Gastroesophageal sphincter (tissue), 4 donors: ENCODE results near the gene ZNF878. TPM values are rescaled to one million over a fixed set of nuclear protein-coding genes. Genes with fewer than 3 reads are reported as not detected.
"Not testable (repeated sequence)": the region's sequence is repeated elsewhere in the genome, so short reads cannot be mapped to it uniquely, and the experiment has no call there.

Experiments
- ATAC-seq: fragments of 150-250 bp; one replicate; pipeline ENCODE4 v1.9.1; 2016; ENCODE audit warnings: mild to moderate bottlenecking, moderate library complexity
- H3K27ac ChIP-seq, 4 donors: fragments of 200-600 bp; sonication (generic) in 3 of 4; 1 replicate in 3 of 4; 2 replicates in 1 of 4; pipeline ENCODE4 v1.5.1; 2016 to 2019
- H3K27me3 ChIP-seq: fragments of 200-600 bp; sonication (generic); one replicate; pipeline ENCODE4 v1.5.1; 2019
- H3K36me3 ChIP-seq, 2 donors: fragments of 200-600 bp; sonication (generic); one replicate each; pipeline ENCODE4 v1.5.1; 2019; ENCODE audit warnings: control low read depth in 1 of 2
- H3K4me1 ChIP-seq, 3 donors: fragments of 200-600 bp; sonication (generic); 1 replicate in 2 of 3; 2 replicates in 1 of 3; pipeline ENCODE4 v1.5.1; 2016 to 2019; ENCODE audit warnings: control low read depth in 2 of 3
- H3K4me3 ChIP-seq, 2 donors: fragments of 200-600 bp; sonication (generic); one replicate each; pipeline ENCODE4 v1.5.1; 2019; ENCODE audit warnings: mild to moderate bottlenecking in 1 of 2, moderate library complexity in 1 of 2
- H3K9me3 ChIP-seq, 3 donors: fragments of 200-600 bp; sonication (generic); one replicate each; pipeline ENCODE4 v1.5.1; 2017 to 2019; ENCODE audit warnings: control low read depth in 2 of 3
- EP300 ChIP-seq: sonication (generic); formaldehyde crosslinking; IDR thresholded peaks from one replicate; pipeline ENCODE4 v1.6.1; 2017; ENCODE audit warnings: antibody characterized with exemption, mild to moderate bottlenecking
- POLR2A ChIP-seq, 2 donors: fragments of 450-650 bp; IDR thresholded peaks; one replicate each; pipeline ENCODE4 v1.6.1; 2017; ENCODE audit warnings: antibody characterized with exemption in 2 of 2, mild to moderate bottlenecking in 2 of 2, moderate library complexity in 1 of 2
- POLR2AphosphoS5 ChIP-seq: sonication (generic); formaldehyde crosslinking; IDR thresholded peaks from one replicate; pipeline ENCODE4 v1.6.1; 2017; ENCODE audit warnings: antibody characterized with exemption
- whole genome bisulfite sequencing, 2 donors: methylation state at CpG; one replicate each; pipeline ENCODE4 v1.1.5; 2018; ENCODE audit warnings: low coverage in 1 of 2; 5-methylcytosine and 5-hydroxymethylcytosine counted together
- total RNA-seq, 4 donors: library from RNA; depleted of rRNA; stranded (reverse); fragments of >200 nt; gene quantifications; one replicate each; pipeline ENCODE4 v1.1.0, GENCODE V29; 2016
- TF ChIP-seq, protein P1 (sequence below), 4 experiments: fragments of 200-600 bp in 2 of 4; fragments of 450-650 bp in 2 of 4; sonication (generic) in 1 of 4; IDR thresholded peaks; one replicate each; pipeline ENCODE4 v1.5.1; 2017 to 2019; ENCODE audit warnings: antibody characterized with exemption in 4 of 4, mild to moderate bottlenecking in 2 of 4, moderate library complexity in 2 of 4

Gene ZNF878
- total RNA-seq, 4 donors from 2014 or later, result 0.27 TPM; not detected in 3

DNA sequence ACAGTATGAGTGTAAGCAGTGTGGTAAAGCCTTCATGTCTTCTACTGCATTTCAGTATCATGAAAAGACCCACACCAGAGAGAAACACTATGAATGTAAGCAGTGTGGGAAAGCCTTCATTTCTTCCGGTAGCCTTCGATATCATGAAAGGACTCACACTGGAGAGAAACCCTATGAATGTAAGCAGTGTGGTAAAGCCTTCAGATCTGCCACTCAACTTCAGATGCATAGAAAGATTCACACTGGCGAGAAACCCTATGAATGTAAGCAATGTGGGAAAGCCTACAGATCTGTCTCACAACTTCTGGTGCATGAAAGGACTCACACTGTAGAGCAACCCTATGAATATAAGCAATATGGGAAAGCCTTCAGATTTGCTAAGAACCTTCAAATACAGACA is 24.6 kb upstream of the ZNF878 start:
- 81 to 100% methylated on average over 2 to 3 of the region's 3 CpGs for WGBS, 2 donors
- Histone ChIP-seq H3K9me3 (peaks cover 17 to 100% (median 24%) of the 10 kb centered on the region in 3 donors), H3K4me1 (no peaks in the 10 kb centered on the region), H3K4me3 (no peak overlapping the region), H3K27ac (no peak overlapping the region), H3K36me3 (peaks cover 27 to 88% of the 10 kb centered on the region in 2 donors), H3K27me3 (no peaks in the 10 kb centered on the region)
- ATAC-seq, result no peak
- TF ChIP-seq POLR2A (IDR thresholded peaks at IDR 0.05) (no peak), EP300 (no peak)

DNA sequence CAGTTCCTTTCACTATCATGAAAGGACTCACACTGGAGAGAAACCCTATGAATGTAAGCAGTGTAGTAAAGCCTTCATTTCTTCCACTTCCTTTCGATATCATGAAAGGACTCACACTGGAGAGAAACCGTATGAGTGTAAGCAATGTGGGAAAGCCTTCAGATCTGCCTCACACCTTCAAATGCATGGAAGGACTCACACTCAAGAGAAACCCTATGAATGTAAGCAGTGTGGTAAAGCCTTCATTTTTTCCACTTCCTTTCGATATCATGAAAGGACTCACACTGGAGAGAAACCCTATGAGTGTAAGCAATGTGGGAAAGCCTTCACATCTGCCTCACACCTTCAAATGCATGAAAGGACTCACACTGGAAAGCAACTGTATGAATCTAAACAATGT is 23.6 kb upstream of the ZNF878 start:
- not testable (repeated sequence) for H3K4me1 ChIP-seq, H3K27ac ChIP-seq, H3K27me3 ChIP-seq, H3K4me3 ChIP-seq, ATAC-seq
- peaks cover 17 to 100% (median 24%) of the 10 kb centered on the region in 3 donors for H3K9me3 ChIP-seq
- H3K36me3 ChIP-seq, result peaks cover 27 to 95% of the 10 kb centered on the region in 2 donors
- 97 to 100% methylated on average over 3 of the region's 3 CpGs for WGBS, 2 donors

DNA sequence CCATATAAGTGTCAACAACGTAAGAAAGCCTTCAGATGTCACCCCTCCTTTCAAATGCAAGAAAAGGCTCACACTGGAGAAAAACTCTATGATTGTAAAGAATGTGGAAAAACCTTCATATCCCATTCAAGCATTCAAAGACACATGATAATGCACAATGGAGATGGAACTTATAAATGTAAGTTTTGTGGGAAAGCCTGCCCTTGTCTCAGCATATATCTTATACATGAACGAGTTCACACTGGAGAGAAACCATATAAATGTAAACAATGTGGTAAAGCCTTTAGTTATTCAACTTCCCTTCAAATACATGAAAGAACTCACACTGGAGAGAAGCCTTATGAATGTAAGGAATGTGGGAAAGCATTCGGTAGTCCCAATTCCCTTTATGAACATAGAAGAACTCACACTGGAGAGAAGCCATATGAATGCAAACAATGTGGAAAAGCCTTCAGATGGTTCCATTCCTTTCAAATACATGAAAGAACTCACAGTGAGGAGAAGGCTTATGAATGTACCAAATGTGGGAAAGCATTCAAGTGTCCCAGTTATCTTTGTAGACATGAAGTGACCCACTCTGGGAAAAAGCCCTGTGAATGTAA is 22.9 kb upstream of the ZNF878 start:
- Histone ChIP-seq H3K36me3 (peaks cover 27 to 99% of the 10 kb centered on the region in 2 donors), H3K9me3 (peaks cover 17 to 100% (median 24%) of the 10 kb centered on the region in 3 donors), H3K27me3 (no peaks in the 10 kb centered on the region), H3K4me1 (no peaks in the 10 kb centered on the region), H3K27ac (no peak overlapping the region), H3K4me3 (no peak overlapping the region)
- ATAC-seq, result no peak
- WGBS, 2 donors, result 76 to 94% methylated on average over 3 of the region's 3 CpGs
- TF ChIP-seq EP300, result no peak
- no peak for TF ChIP-seq POLR2A (IDR thresholded peaks at IDR 0.05)
- TF ChIP-seq, protein P1, sequence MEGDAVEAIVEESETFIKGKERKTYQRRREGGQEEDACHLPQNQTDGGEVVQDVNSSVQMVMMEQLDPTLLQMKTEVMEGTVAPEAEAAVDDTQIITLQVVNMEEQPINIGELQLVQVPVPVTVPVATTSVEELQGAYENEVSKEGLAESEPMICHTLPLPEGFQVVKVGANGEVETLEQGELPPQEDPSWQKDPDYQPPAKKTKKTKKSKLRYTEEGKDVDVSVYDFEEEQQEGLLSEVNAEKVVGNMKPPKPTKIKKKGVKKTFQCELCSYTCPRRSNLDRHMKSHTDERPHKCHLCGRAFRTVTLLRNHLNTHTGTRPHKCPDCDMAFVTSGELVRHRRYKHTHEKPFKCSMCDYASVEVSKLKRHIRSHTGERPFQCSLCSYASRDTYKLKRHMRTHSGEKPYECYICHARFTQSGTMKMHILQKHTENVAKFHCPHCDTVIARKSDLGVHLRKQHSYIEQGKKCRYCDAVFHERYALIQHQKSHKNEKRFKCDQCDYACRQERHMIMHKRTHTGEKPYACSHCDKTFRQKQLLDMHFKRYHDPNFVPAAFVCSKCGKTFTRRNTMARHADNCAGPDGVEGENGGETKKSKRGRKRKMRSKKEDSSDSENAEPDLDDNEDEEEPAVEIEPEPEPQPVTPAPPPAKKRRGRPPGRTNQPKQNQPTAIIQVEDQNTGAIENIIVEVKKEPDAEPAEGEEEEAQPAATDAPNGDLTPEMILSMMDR (IDR thresholded peaks at IDR 0.05), result no peak

DNA sequence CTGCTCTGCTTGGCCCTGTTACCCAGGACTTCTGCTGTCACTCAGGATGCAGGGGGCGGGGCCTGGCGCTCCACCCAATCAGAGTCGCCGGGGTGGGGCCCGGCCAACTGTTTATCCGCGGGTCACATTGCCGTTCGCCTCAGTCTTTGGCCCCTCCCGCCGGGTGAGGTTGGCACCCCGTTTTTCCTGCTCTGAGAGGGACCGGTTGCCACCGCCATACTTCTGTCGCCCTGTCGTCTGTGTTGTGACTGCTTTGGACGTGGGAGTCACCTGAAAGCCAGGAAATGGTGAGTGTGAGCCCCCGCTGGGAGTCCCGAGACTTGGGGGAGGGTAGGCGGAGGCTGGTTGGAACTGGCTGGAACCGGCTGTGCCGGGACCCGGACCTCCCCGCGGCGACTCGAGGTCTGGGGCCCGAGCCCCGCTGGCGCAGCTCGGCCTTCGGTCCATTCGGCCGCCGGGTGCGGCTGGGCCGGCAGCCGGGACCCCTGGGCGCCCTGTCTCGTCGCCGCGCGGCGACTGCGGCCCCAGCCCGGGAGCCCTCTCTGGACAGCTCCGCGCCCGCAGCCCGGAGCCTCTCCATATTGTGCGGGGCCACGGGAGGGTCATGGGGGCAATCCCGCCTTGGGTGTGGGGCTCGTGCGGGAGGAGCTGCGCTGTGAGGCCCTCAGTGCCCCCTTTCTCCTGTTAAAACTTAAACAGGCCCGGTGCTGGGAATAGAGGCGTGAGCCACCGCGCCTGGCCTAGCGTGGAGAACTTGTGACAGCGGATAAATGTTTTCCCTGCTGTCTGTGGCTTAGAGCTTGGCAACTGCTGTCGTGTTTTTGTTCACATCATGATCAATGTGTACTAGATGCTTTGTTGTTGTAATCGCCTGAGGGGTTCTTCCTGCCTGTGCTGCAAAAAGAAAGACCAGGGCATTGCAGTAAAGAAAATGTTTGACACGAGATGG is 12.1 kb upstream of the ZNF878 start, which contains the start of gene ZNF844:
Gene ZNF844 (plus strand): TSS at position 142 of the 949 bp plus-strand sequence. CDS start 143 bp downstream, at position 285.
- ATAC-seq, result peak; percentile 99
- 3 to 6% methylated on average over 4 to 7 of the region's 66 CpGs for WGBS, 2 donors
- peak; percentile 88 to 91 for TF ChIP-seq POLR2A (IDR thresholded peaks at IDR 0.05)
- TF ChIP-seq POLR2AphosphoS5, result peak; percentile 97
- TF ChIP-seq, protein P1 (IDR thresholded peaks at IDR 0.05), result peak in 1 of 4 experiments; percentile 10
- TF ChIP-seq EP300, result no peak
- Histone ChIP-seq H3K4me1 (peaks cover 0 to 23% (median 4%) of the 10 kb centered on the region in 3 donors), H3K9me3 (peaks cover 0 to 43% (median 1%) of the 10 kb centered on the region in 3 donors), H3K36me3 (peaks cover 0 to 28% of the 10 kb centered on the region in 2 donors), H3K27me3 (no peaks in the 10 kb centered on the region), H3K4me3 (peak within 1 kb of the TSS; percentile 78 to 98), H3K27ac (peak within 1 kb of the TSS; percentile 87 to 97 (median 96))

DNA sequence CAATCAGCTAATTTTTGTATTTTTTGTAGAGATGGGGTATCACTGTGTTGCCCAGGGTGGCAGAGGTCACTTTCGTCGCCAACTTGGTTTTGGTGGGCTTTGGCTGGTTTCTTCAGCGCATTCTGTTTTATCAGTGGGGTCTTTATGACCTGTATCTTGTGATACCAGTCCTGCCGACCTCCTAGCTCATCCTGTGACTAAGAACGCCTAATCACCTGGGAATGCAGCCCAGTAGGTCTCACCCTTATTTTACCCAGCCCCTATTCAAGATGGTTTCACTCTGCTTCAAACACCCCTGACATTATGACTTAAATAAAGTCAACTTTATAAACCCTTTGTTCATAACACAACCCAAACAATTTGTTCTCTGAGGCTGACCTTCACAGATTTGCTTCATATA is 3.0 kb upstream of the ZNF878 start:
- H3K36me3 ChIP-seq, result no peaks in the 10 kb centered on the region
- H3K9me3 ChIP-seq, result no peaks in the 10 kb centered on the region
- H3K27me3 ChIP-seq, result no peaks in the 10 kb centered on the region
- TF ChIP-seq, protein P1 (IDR thresholded peaks at IDR 0.05), result no peak
- TF ChIP-seq POLR2A (IDR thresholded peaks at IDR 0.05) (no peak), EP300 (no peak)
- no peak for ATAC-seq
- H3K4me1 ChIP-seq, result peaks cover 0 to 26% (median 5%) of the 10 kb centered on the region in 3 donors
- WGBS, 2 donors, result 50 to 73% methylated on average over 3 to 5 of the region's 5 CpGs
- H3K4me3 ChIP-seq, result no peak overlapping the region
- no peak overlapping the region for H3K27ac ChIP-seq
